Breast epithelium (tissue), 4 donors: ENCODE measurements around the gene PDGFB. TPM values are rescaled to one million over a fixed set of nuclear protein-coding genes. Genes with fewer than 3 reads are reported as not detected.

Experiments used
- DNase-seq, 2 donors: peaks; one replicate each; pipeline ENCODE4 v3.0.0-alpha.2; 2019; ENCODE audit warnings: low spot score in 2 of 2
- H3K27ac ChIP-seq, 2 donors: fragments of 200-600 bp; sonication (generic) in 1 of 2; one replicate each; pipeline ENCODE4 v1.5.1; 2016 to 2019; ENCODE audit warnings: mild to moderate bottlenecking in 1 of 2
- H3K27me3 ChIP-seq, 2 donors: fragments of 200-600 bp; sonication (generic) in 1 of 2; one replicate each; pipeline versions ENCODE4 v1.5.1 to v1.6.0; 2017 to 2019; ENCODE audit warnings: control low read depth in 1 of 2, mild to moderate bottlenecking in 1 of 2
- H3K36me3 ChIP-seq: fragments of 200-600 bp; one replicate; pipeline ENCODE4 v1.5.1; 2019
- H3K4me1 ChIP-seq, 2 donors: fragments of 200-600 bp; sonication (generic); one replicate each; pipeline ENCODE4 v1.5.1; 2016 to 2019; ENCODE audit warnings: control low read depth in 1 of 2
- H3K4me3 ChIP-seq, 3 donors: fragments of 200-600 bp; sonication (generic); 1 replicate in 2 of 3; 2 replicates in 1 of 3; pipeline ENCODE4 v1.5.1; 2016 to 2019; ENCODE audit warnings: mild to moderate bottlenecking in 3 of 3, moderate library complexity in 2 of 3
- H3K9me3 ChIP-seq, 2 donors: fragments of 200-600 bp; sonication (generic) in 1 of 2; one replicate each; pipeline ENCODE4 v1.5.1; 2016 to 2019; ENCODE audit warnings: control low read depth in 1 of 2
- POLR2A ChIP-seq: fragments of 450-650 bp; IDR thresholded peaks from one replicate; pipeline ENCODE4 v1.6.1; 2016; ENCODE audit warnings: antibody characterized with exemption, mild to moderate bottlenecking, moderate library complexity
- POLR2AphosphoS5 ChIP-seq, 3 donors: sonication (generic); formaldehyde crosslinking; IDR thresholded peaks; one replicate each; pipeline ENCODE4 v1.6.1; 2017; ENCODE audit warnings: antibody characterized with exemption in 3 of 3
- intact Hi-C: fragments of 100-400 bp; cut with DNase I; formaldehyde crosslinking; loops from one replicate; pipeline ENCODE4 v1.15.1; 2023; ENCODE audit warnings: low total_unique reads
- total RNA-seq, 3 donors: library from RNA; depleted of rRNA; stranded (reverse); fragments of >200 nt; gene quantifications; one replicate each; pipeline ENCODE4 v1.1.0, GENCODE V29; 2016
- TF ChIP-seq, protein P1 (sequence below), 3 donors: fragments of 450-650 bp; IDR thresholded peaks; one replicate each; pipeline ENCODE4 v1.5.1; 2016 to 2017; ENCODE audit warnings: antibody characterized with exemption in 3 of 3, mild to moderate bottlenecking in 3 of 3, moderate library complexity in 3 of 3

The PDGFB gene
- total RNA-seq, 3 donors from 2014 or later = 5.3 to 11.1 (median 8.5) TPM

DNA sequence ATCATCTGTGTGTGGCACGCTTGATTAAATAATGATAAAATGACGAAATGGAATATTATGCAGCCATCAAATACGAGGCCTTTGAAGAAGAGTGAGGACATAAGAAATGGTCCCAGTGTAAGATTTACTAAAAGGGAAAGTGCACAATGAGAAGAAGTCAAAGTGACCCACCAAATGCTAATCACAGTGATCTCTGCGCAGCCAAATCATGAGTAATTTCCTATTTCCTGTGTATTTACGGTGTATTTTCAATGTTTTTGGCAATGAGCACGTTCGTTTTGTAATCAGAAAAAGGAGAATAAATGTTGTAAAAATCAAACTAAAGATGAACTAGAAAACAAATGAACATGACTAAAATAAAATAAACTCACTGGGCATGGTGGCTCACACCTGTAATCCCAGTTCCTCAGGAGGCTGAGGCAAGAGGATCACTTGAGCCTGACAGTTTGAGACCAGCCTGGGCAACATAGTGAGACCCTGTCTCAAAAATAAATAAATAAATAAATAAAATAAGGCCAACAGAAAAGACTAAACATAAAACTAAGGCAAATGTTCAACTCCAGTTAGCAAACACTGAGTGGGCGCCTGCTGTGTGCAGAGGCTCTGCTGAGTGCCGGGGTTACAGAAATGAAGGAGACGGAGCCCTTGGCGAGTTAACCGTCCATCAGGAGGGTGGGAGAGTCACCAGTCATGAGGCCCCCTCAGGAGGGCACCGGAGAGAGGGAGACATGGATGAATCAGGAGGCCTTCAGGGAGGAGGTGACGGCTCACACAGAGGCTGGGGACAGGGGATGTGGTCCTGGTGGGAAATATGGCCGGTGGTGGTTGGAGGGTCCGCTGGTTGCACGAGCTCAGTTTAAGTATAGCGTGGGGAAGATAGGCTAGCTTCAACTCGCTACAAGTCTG, 66.3 kb downstream of the PDGFB start:
- DNase-seq = peak in 1 of 2 donors; percentile 11
- intact Hi-C loops = loop anchor here (2.0 kb wide), 1 partner anchor 56 kb away; no protein-coding TSS in a partner anchor

DNA sequence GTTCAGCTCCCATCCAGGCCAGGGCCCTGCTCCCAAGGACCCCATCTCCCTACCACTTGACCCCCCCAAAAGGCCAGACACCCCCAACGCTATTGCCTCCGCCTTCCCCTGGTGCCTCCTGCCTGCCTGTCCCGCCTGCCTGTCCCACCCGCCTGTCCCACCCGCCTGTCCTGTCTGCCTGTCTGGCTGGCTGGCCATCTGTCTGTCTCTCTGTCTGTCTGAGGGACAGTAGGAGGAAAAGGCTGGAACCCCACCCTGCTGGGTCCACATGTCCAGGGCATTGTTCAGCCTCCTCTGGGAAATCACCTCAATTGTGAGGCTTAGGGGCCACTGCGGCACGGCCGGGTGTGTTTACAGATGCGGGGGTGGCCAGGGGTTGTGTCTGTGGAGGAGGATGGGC, 67.0 kb downstream of the PDGFB start:
- H3K4me3 ChIP-seq = no peak overlapping the region
- H3K4me1 ChIP-seq = peaks cover 24 to 29% of the 10 kb centered on the region in 2 donors
- no peaks in the 10 kb centered on the region for H3K27me3 ChIP-seq
- intact Hi-C loops = loop anchor here (2.0 kb wide), 1 partner anchor 57 kb away; no protein-coding TSS in a partner anchor
- no peaks in the 10 kb centered on the region for H3K36me3 ChIP-seq
- no peak for TF ChIP-seq POLR2A
- TF ChIP-seq, protein P1, sequence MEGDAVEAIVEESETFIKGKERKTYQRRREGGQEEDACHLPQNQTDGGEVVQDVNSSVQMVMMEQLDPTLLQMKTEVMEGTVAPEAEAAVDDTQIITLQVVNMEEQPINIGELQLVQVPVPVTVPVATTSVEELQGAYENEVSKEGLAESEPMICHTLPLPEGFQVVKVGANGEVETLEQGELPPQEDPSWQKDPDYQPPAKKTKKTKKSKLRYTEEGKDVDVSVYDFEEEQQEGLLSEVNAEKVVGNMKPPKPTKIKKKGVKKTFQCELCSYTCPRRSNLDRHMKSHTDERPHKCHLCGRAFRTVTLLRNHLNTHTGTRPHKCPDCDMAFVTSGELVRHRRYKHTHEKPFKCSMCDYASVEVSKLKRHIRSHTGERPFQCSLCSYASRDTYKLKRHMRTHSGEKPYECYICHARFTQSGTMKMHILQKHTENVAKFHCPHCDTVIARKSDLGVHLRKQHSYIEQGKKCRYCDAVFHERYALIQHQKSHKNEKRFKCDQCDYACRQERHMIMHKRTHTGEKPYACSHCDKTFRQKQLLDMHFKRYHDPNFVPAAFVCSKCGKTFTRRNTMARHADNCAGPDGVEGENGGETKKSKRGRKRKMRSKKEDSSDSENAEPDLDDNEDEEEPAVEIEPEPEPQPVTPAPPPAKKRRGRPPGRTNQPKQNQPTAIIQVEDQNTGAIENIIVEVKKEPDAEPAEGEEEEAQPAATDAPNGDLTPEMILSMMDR (IDR thresholded peaks at IDR 0.05) = no peak
- TF ChIP-seq POLR2AphosphoS5 (IDR thresholded peaks at IDR 0.05) = no peak
- DNase-seq = peak in 1 of 2 donors; percentile 17
- no peaks in the 10 kb centered on the region for H3K9me3 ChIP-seq
- peak overlapping the region; percentile 88 to 89 for H3K27ac ChIP-seq

More for the DNA sequence above, 66.3 kb downstream of the PDGFB start:
- H3K27me3 ChIP-seq = no peaks in the 10 kb centered on the region
- peaks cover 24 to 29% of the 10 kb centered on the region in 2 donors for H3K4me1 ChIP-seq
- no peak for TF ChIP-seq POLR2A
- H3K4me3 ChIP-seq = no peak overlapping the region
- H3K9me3 ChIP-seq = no peaks in the 10 kb centered on the region
- H3K27ac ChIP-seq = peak overlapping the region; percentile 88 to 89
- no peaks in the 10 kb centered on the region for H3K36me3 ChIP-seq

DNA sequence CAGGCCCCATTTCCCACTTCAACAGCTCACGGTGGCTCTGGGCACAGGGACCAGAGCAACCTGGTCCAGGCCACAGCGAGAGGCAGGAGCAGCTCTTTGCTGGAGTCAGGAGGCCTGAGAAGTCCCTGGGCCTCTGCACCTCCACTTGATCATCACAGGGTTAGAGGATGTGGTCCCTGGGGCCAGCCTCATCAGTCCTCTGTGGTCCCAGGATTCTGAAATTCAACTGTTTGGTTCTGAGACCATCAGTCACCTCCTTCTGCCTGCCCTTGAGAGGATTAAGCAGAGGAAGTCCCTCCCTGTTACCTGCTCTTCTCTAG, 67.4 kb downstream of the PDGFB start:
- H3K9me3 ChIP-seq = no peaks in the 10 kb centered on the region
- peak in 1 of 2 donors; percentile 18 for DNase-seq
- no peaks in the 10 kb centered on the region for H3K36me3 ChIP-seq
- intact Hi-C loops = no loop called here
- no peaks in the 10 kb centered on the region for H3K27me3 ChIP-seq
- TF ChIP-seq POLR2AphosphoS5 (IDR thresholded peaks at IDR 0.05) (no peak), POLR2A (no peak)
- TF ChIP-seq, protein P1 (IDR thresholded peaks at IDR 0.05) = no peak
- H3K27ac ChIP-seq = peak overlapping the region; percentile 88 to 89
- peaks cover 24 to 29% of the 10 kb centered on the region in 2 donors for H3K4me1 ChIP-seq
- no peak overlapping the region for H3K4me3 ChIP-seq

DNA sequence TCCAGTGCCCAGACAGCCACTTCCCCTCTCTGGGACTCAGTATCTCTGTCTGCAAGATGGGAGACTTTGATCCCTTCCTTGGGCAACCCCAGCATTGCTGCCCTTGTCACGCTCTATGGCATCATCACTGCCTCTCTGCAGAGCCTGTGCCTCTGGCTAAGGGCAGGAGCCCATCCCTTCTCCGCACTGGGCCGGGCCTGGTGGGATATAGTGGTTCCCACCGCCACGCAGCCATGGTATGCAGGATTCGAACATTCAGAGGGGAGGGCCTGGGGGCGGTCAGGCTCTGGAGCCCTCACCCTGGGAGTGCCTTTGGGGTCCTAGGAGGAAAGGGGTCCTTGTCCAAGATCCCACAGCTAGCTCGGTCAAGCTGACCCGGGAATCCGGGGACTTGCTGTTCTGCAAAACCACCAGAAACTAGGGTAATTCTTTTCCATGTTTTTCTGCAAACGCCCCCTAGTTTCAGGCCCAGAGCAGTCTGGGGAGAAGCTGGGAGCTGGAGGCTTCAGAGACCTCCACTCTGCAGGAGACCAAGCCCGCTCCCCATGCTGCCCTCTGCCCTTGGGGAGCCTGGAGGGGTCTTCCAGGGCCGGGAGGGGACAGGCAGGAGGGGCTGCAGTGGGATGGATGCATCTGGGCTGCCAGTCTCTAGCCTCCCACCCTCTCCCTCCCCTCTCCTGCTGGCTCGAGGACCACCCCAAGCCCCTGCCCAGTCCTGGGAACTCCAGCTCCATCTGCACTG, 67.9 kb downstream of the PDGFB start:
- no peak for DNase-seq
- intact Hi-C loops = no loop called here
- peaks cover 24 to 29% of the 10 kb centered on the region in 2 donors for H3K4me1 ChIP-seq

DNA sequence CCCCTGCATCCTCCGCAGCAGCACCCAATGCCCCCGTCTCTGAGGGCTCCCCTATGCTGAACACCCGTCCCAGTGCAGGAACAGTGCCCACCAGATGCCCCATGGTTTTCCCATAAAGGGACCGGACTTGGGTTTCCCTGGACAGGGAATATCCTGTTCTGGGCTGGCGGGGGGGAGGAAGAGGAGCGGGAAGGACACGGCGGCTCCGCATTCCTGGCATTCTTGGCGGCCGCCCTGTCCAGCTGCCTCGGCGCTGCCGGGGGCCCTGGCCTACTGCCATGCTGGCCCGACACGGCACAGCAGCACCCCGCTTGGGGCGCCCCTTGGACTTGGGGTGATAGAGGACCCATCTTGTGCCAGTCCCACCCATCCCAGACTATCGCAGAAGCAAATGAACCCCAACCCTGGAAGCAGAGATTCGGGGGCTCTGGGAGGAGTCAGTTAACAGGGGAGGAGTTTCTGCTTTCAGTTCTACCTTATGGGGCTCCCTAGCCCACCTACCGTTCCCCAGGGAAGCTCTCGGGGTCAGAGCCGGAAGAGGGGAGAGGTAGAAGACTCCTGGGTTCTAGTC, 68.6 kb downstream of the PDGFB start:
- peaks cover 26 to 30% of the 10 kb centered on the region in 2 donors for H3K4me1 ChIP-seq
- peak; percentile 84 to 88 for DNase-seq
- H3K4me3 ChIP-seq = peak overlapping the region in 2 of 3 donors; percentile 32 to 41
- intact Hi-C loops = no loop called here
- H3K27ac ChIP-seq = peak overlapping the region; percentile 88 to 89
- TF ChIP-seq POLR2A (no peak), POLR2AphosphoS5 (IDR thresholded peaks at IDR 0.05) (peak; percentile 82 to 94 (median 86))
- TF ChIP-seq, protein P1 (IDR thresholded peaks at IDR 0.05) = peak in 1 of 3 donors; percentile 11
- H3K36me3 ChIP-seq = no peaks in the 10 kb centered on the region
- H3K9me3 ChIP-seq = no peaks in the 10 kb centered on the region
- H3K27me3 ChIP-seq = no peaks in the 10 kb centered on the region

More for the DNA sequence above, 67.9 kb downstream of the PDGFB start:
- no peaks in the 10 kb centered on the region for H3K36me3 ChIP-seq
- TF ChIP-seq POLR2A (no peak), POLR2AphosphoS5 (IDR thresholded peaks at IDR 0.05) (no peak)
- TF ChIP-seq, protein P1 (IDR thresholded peaks at IDR 0.05) = no peak
- H3K27me3 ChIP-seq = no peaks in the 10 kb centered on the region
- peak overlapping the region in 1 of 3 donors; percentile 41 for H3K4me3 ChIP-seq
- peak overlapping the region; percentile 88 to 89 for H3K27ac ChIP-seq
- no peaks in the 10 kb centered on the region for H3K9me3 ChIP-seq
